ENCODE data around the gene LRP10. TPM values are rescaled to one million over a fixed set of nuclear protein-coding genes. Genes with fewer than 3 reads are reported as not detected.
A peak's percentile ranks its signal among the peaks of the same experiment; 100 is the strongest.

Gene LRP10
- total and polyA plus RNA-seq, 2 of the 4 experiments (the other 2 are of a cell fraction), result 25.1 to 118 TPM

- H4K91ac ChIP-seq (ENCODE audit: insufficient read depth, low read depth, low read length), result no peak overlapping the region
- ATAC-seq (ENCODE audit: low read depth), result no peak
- H4K20me1 ChIP-seq (ENCODE audit: insufficient read depth, low read length), result peaks cover 62% of the 10 kb centered on the region; the same call in 1 of the 2 replicates
- H3K9me1 ChIP-seq (ENCODE audit: insufficient read depth, low read length), result peaks cover 27% of the 10 kb centered on the region
- ChIA-PET POLR2A (ENCODE audit: unreplicated experiment) (no interaction called here), CTCF (no interaction called here)
- no peak overlapping the region for H3K14ac ChIP-seq (replicated peaks; ENCODE audit: low read depth, low read length)
- no peak overlapping the region for H3K4me2 ChIP-seq (ENCODE audit: low read depth, low read length)
- peaks cover 10 to 69% of the 10 kb centered on the region in 2 experiments; a peak in 3 of 4 replicates for H3K79me1 ChIP-seq (ENCODE audit: low read depth in 1 of 2, low read length in 2 of 2)
- peaks cover 38% of the 10 kb centered on the region for H3K4me1 ChIP-seq (ENCODE audit: control insufficient read depth, insufficient read depth, low read length)
- H3K4ac ChIP-seq (ENCODE audit: low read depth, low read length), result no peak overlapping the region
- intact Hi-C loops (cut with micrococcal nuclease) (no loop called here), dilution Hi-C loops (cut with HindIII; ENCODE audit: low sequenced_read_pairs, unreplicated experiment) (no loop called here), in situ Hi-C loops (cut with MboI; ENCODE audit: low sequenced_read_pairs) (loop anchor here (10.0 kb wide), 1 partner anchor 259 kb away; the partner anchor contains the start of gene DAD1)
- no peak overlapping the region for H2BK5ac ChIP-seq (ENCODE audit: low read depth, low read length, poor library complexity, severe bottlenecking)
- peaks cover 74% of the 10 kb centered on the region for H3K36me3 ChIP-seq (ENCODE audit: control insufficient read depth, insufficient read depth, low read length)
- H2BK120ac ChIP-seq (ENCODE audit: low read depth, low read length), result no peak overlapping the region
- no peak overlapping the region for H3K18ac ChIP-seq (ENCODE audit: low read depth, low read length)
- no peaks in the 10 kb centered on the region for H3K9me3 ChIP-seq (ENCODE audit: control insufficient read depth, insufficient read depth, low read length)
- no peak overlapping the region for H3K4me3 ChIP-seq (ENCODE audit: insufficient read depth, low read depth, low read length)
- 86% methylated on average over 12 of the region's 21 CpGs; no CpG with 5 or more reads in 1 of the 2 experiments for WGBS, 2 experiments (ENCODE audit: extremely low coverage in 2 of 2, insufficient read length in 1 of 2)
- no peak overlapping the region for H4K8ac ChIP-seq (ENCODE audit: low read depth in 2 of 2, low read length in 2 of 2)
- H3K27ac ChIP-seq (ENCODE audit: insufficient read depth, low read length), result no peak overlapping the region
- no peak overlapping the region for H3K23ac ChIP-seq (ENCODE audit: low read depth, low read length)
- H3K56ac ChIP-seq (ENCODE audit: extremely low read depth, insufficient read depth, low read length), result no peak overlapping the region
- no peak overlapping the region for H4K5ac ChIP-seq (ENCODE audit: low read depth, low read length)
- H2AK9ac ChIP-seq (replicated peaks; ENCODE audit: low read depth, low read length, poor library complexity), result peak overlapping the region; percentile 7
- H3K9ac ChIP-seq (ENCODE audit: low read depth, low read length), result no peak overlapping the region
- no peak for DNase-seq
- BruUV-seq (replicated peaks), result no TSS peak
- no peak overlapping the region for H2BK15ac ChIP-seq (ENCODE audit: low read depth, low read length)
- H2AK5ac ChIP-seq (ENCODE audit: low read depth, low read length), result no peak overlapping the region
- no peaks in the 10 kb centered on the region for H3K27me3 ChIP-seq (ENCODE audit: control insufficient read depth, insufficient read depth, low read length)
- H2BK20ac ChIP-seq (ENCODE audit: low read depth, low read length), result no peak overlapping the region
- H2AFZ ChIP-seq (replicated peaks; ENCODE audit: low read length, poor library complexity), result no peak overlapping the region
- TF ChIP-seq MAZ (IDR thresholded peaks at IDR 0.05; ENCODE audit: borderline replicate concordance, low read depth, low read length) (no peak), BHLHE40 (IDR thresholded peaks at IDR 0.05; ENCODE audit: low read depth, low read length) (no peak), RAD21 (IDR thresholded peaks at IDR 0.05; ENCODE audit: low read length) (no peak), CHD1 (IDR thresholded peaks at IDR 0.05; ENCODE audit: low read depth, low read length) (no peak), NFE2L2 (IDR thresholded peaks at IDR 0.05; ENCODE audit: low read depth, low read length) (no peak), MAFK (IDR thresholded peaks at IDR 0.05; ENCODE audit: low read depth, low read length) (no peak), POLR2A (IDR thresholded peaks at IDR 0.05; ENCODE audit: low read depth, low read length) (no peak), RFX5 (IDR thresholded peaks at IDR 0.05; ENCODE audit: low read depth, low read length) (no peak), CTCF (conservative IDR thresholded peaks at IDR 0.05; ENCODE audit: low read depth, low read length) (no peak), RCOR1 (IDR thresholded peaks at IDR 0.05; ENCODE audit: insufficient replicate concordance, low read length) (no peak), USF2 (IDR thresholded peaks at IDR 0.05; ENCODE audit: low read depth, low read length) (no peak), CEBPB (IDR thresholded peaks at IDR 0.05; ENCODE audit: low read depth, low read length) (no peak), SMC3 (IDR thresholded peaks at IDR 0.05; ENCODE audit: low read depth, low read length) (no peak), FOS (IDR thresholded peaks at IDR 0.05; ENCODE audit: low read depth, low read length) (no peak), MXI1 (IDR thresholded peaks at IDR 0.05; ENCODE audit: borderline replicate concordance, low read depth, low read length) (no peak)
Observed at GRCh38 chr14:22843123-22843925, 28.2 kb upstream of the LRP10 start.
